GM12875 (cell line): ENCODE measurements around the gene CRABP2.

Experiments used
- H3K4me3 ChIP-seq: one replicate; pipeline ENCODE4 v1.5.1; 2011; ENCODE audit warnings: low read depth, low read length, control low read depth
- CTCF ChIP-seq: IDR thresholded peaks from 2 replicates; pipeline ENCODE4 v1.5.1; 2011; ENCODE audit warnings: low read depth, mild to moderate bottlenecking, control low read depth, inconsistent platforms, low read length, moderate library complexity, borderline replicate concordance; ENCODE audit not compliant: insufficient read depth

The CRABP2 gene

GRCh38 chr1:156666862-156667609, 38.3 kb downstream of the CRABP2 start:
- H3K4me3 ChIP-seq: no peak overlapping the region
- TF ChIP-seq CTCF: no peak

- H3K4me3 ChIP-seq: no peak overlapping the region
- TF ChIP-seq CTCF: no peak
These were observed 39.8 kb downstream of the CRABP2 start for GRCh38 chr1:156665539-156665938.

GRCh38 chr1:156664767-156665411, 40.5 kb downstream of the CRABP2 start:
- peak overlapping the region; percentile 33 for H3K4me3 ChIP-seq
- no peak for TF ChIP-seq CTCF

- peak overlapping the region; percentile 33 for H3K4me3 ChIP-seq
These were observed 41.2 kb downstream of the CRABP2 start for GRCh38 chr1:156664046-156664766.

GRCh38 chr1:156663178-156663577, 42.2 kb downstream of the CRABP2 start:
- H3K4me3 ChIP-seq: no peak overlapping the region
- TF ChIP-seq CTCF: no peak

More at GRCh38 chr1:156664046-156664766, 41.2 kb downstream of the CRABP2 start:
- TF ChIP-seq CTCF: no peak

- H3K4me3 ChIP-seq: no peak overlapping the region
- TF ChIP-seq CTCF: no peak
These were observed 42.7 kb downstream of the CRABP2 start for GRCh38 chr1:156662800-156663055.
